SU-DHL-6 (cell line): Measurements from ENCODE around the gene TXNRD3.

Experiments
- H2AFZ ChIP-seq: fragments of 200-600 bp; sonication (generic); 2 replicates; pipeline ENCODE4 v1.6.1; 2014; ENCODE audit warnings: low read depth, mild to moderate bottlenecking, moderate library complexity, mixed read lengths, antibody characterized with exemption, low read length; ENCODE audit not compliant: severe bottlenecking
- H3F3A ChIP-seq: fragments of 200-600 bp; shearing (Covaris generic); 2 replicates; pipeline ENCODE4 v1.6.0; 2016; ENCODE audit warnings: antibody characterized with exemption, mild to moderate bottlenecking; ENCODE audit not compliant: insufficient read depth
- H3K27ac ChIP-seq: fragments of 200-600 bp; sonication (generic); 2 replicates; pipeline ENCODE4 v1.5.1; 2016; ENCODE audit warnings: low read depth, mild to moderate bottlenecking, low read length, moderate library complexity, mixed read lengths
- H3K27me3 ChIP-seq: fragments of 200-600 bp; sonication (generic), shearing (Covaris generic); 2 replicates; pipeline ENCODE4 v1.6.0; 2014; ENCODE audit warnings: mild to moderate bottlenecking, low read length
- H3K36me3 ChIP-seq: fragments of 200-600 bp; sonication (generic); 2 replicates; pipeline ENCODE4 v1.6.1; 2014; ENCODE audit warnings: mild to moderate bottlenecking, low read length, mixed read lengths
- H3K4me2 ChIP-seq: fragments of 300-600, 200-600 bp; shearing (Covaris generic), sonication (generic); 2 replicates; pipeline ENCODE4 v1.6.0; 2014; ENCODE audit warnings: low read length, low read depth, mild to moderate bottlenecking; ENCODE audit not compliant: poor library complexity, severe bottlenecking
- H3K4me3 ChIP-seq: fragments of 200-600 bp; sonication (generic); 2 replicates; pipeline ENCODE4 v1.5.1; 2014; ENCODE audit warnings: antibody characterized with exemption, low read length, mild to moderate bottlenecking, mixed read lengths; ENCODE audit not compliant: insufficient read depth, poor library complexity, severe bottlenecking
- H3K79me2 ChIP-seq: fragments of 200-600 bp; sonication (generic); 2 replicates; pipeline ENCODE4 v1.6.1; 2014; ENCODE audit warnings: mild to moderate bottlenecking, low read length, moderate library complexity; ENCODE audit not compliant: insufficient read depth
- H3K9ac ChIP-seq: fragments of 200-600 bp; sonication (generic); 2 replicates; pipeline ENCODE4 v1.7.0; 2014; ENCODE audit warnings: mild to moderate bottlenecking, low read length
- H3K9me2 ChIP-seq: fragments of 200-600 bp; sonication (generic); replicated peaks from 2 replicates; pipeline ENCODE4 v1.6.1; 2014; ENCODE audit warnings: low read length; ENCODE audit not compliant: insufficient read depth
- H3K9me3 ChIP-seq: fragments of 200-600 bp; sonication (generic); 2 replicates; pipeline ENCODE4 v1.6.1; 2014; ENCODE audit warnings: low read length, mixed read lengths; ENCODE audit not compliant: insufficient read depth
- H4K20me1 ChIP-seq: fragments of 200-600 bp; sonication (generic); 2 replicates; pipeline ENCODE4 v1.6.1; 2014; ENCODE audit warnings: low read depth, mild to moderate bottlenecking, antibody characterized with exemption, low read length, moderate library complexity, mixed read lengths
- EZH2phosphoT487 ChIP-seq: fragments of 200-600 bp; sonication (generic), shearing (Covaris generic); conservative IDR thresholded peaks from 2 replicates; pipeline ENCODE4 v1.6.1; 2018; ENCODE audit warnings: mild to moderate bottlenecking, antibody characterized with exemption, low read length, moderate library complexity, mixed read lengths
- TF ChIP-seq, protein P1 (sequence below): fragments of 200-600 bp; sonication (generic); IDR thresholded peaks from one replicate; pipeline ENCODE4 v1.5.1; 2017; ENCODE audit warnings: antibody characterized with exemption, mild to moderate bottlenecking, low read length, moderate library complexity; ENCODE audit not compliant: insufficient read depth, poor library complexity, severe bottlenecking

Gene TXNRD3

DNA sequence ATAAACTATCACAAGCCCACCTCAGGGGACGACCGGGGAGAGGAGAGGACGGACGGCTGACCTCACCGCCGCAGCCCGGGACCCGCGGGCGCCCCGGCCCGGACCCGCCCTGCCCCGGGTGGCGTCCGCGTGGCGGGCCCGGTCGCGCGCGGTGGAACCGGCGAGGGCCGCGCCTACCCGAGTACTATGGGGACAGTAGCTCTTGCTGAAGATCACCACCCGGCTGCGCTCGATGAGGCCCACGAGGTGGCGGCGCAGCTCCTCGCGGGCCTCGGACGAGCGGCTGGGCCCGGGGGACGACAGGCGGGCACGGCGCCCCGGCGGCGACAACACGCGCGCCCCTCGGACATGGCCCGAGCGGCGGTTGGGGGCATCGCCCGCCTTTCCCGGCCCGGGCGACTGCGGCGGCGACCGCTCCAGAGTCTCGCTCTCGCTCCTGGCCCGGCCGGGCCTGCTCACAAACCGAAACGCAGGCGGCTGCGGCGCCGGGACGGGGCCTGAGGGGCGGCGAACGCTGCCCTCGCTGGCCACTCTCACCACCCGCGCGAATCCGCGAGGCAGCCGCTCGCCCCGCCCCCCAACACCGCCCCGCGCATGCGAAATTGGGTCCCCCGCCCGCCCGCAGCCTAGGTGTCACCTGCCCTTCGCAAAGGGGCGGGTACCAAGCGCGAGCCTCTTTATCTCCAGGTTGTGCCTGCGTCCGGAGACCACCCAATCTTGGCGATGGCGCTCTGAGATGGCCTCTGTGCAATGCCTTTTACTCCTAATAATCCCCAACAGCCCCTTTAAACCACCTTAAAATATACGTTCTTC, at the start of gene TXNRD3:
TXNRD3 (minus strand) TSS at position 554 of the 813 bp plus-strand sequence.
- Histone ChIP-seq H2AFZ (no peak within 1 kb of the TSS), H3K79me2 (no peaks in the 10 kb centered on the region), H3K9me3 (no peaks in the 10 kb centered on the region), H3K9ac (no peak within 1 kb of the TSS), H3K4me2 (no peak within 1 kb of the TSS), H3K27ac (no peak within 1 kb of the TSS), H3F3A (no peaks in the 10 kb centered on the region), H3K36me3 (no peaks in the 10 kb centered on the region), H4K20me1 (no peaks in the 10 kb centered on the region), H3K9me2 (no peaks in the 10 kb centered on the region), H3K27me3 (no peaks in the 10 kb centered on the region), H3K4me3 (no peak within 1 kb of the TSS)
- no peak for TF ChIP-seq EZH2phosphoT487
- TF ChIP-seq, protein P1, sequence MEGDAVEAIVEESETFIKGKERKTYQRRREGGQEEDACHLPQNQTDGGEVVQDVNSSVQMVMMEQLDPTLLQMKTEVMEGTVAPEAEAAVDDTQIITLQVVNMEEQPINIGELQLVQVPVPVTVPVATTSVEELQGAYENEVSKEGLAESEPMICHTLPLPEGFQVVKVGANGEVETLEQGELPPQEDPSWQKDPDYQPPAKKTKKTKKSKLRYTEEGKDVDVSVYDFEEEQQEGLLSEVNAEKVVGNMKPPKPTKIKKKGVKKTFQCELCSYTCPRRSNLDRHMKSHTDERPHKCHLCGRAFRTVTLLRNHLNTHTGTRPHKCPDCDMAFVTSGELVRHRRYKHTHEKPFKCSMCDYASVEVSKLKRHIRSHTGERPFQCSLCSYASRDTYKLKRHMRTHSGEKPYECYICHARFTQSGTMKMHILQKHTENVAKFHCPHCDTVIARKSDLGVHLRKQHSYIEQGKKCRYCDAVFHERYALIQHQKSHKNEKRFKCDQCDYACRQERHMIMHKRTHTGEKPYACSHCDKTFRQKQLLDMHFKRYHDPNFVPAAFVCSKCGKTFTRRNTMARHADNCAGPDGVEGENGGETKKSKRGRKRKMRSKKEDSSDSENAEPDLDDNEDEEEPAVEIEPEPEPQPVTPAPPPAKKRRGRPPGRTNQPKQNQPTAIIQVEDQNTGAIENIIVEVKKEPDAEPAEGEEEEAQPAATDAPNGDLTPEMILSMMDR: no peak

DNA sequence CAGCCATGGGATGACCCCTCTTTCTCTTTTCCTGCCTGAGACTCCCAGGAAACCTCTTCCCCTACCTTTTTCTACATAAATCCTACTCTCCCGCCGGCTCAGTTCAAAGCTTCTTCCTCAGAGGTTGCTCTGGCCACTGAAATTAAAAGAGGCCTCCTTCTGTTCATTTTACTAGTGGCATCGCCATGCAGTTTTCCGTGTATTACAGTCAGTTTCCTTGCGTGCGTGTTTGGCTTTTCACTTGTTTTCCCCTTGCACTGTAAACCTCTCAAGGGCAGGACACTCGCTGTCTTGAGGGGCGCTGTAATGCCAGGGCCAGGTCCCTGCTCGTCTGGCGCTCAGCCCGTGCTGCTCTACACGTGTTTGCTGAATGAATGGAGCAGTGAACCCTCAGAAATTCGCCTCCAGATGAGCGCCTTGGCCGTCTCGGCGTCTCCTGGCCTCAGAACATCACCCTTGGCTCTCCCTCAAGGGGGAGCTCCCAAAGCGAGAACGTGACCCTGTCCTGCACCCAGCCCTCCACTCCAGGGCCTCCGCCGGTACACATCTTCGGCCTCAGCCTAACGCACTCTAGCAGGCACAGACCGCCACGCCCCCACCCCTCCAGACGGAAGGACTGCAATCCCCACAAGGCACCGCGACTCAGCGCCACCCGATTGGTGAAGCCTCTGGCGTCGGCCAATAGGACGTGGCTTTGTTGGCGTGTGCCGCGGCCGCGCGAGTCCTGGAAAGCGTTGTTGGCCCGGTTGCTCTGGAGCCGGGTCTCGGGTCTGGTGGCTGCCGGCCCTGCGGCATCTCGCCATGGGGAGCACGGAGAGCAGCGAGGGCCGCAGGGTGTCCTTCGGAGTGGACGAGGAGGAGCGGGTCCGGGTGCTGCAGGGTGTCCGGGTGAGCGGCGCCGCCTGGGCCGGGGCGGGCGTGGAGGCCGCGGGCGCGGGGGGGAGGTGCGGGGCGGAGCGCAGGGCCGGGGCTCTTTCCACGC, 48.9 kb upstream of the TXNRD3 start, which contains the start of gene CHCHD6:
CHCHD6 (plus strand) TSS at position 729 of the 982 bp plus-strand sequence; CDS start at position 802, 73 bp downstream.
- H3K27ac ChIP-seq: no peak within 1 kb of the TSS
- H3K4me2 ChIP-seq: peak within 1 kb of the TSS; percentile 67
- peak within 1 kb of the TSS; percentile 88 for H3K4me3 ChIP-seq
- no peaks in the 10 kb centered on the region for H3K36me3 ChIP-seq
- peak within 1 kb of the TSS; percentile 65 for H3K9ac ChIP-seq
- H4K20me1 ChIP-seq: no peaks in the 10 kb centered on the region
- no peaks in the 10 kb centered on the region for H3K27me3 ChIP-seq
- no peaks in the 10 kb centered on the region for H3F3A ChIP-seq
- no peak for TF ChIP-seq EZH2phosphoT487
- TF ChIP-seq, protein P1: peak; percentile 53
- no peaks in the 10 kb centered on the region for H3K9me2 ChIP-seq
- no peaks in the 10 kb centered on the region for H3K79me2 ChIP-seq
- H2AFZ ChIP-seq: peak within 1 kb of the TSS; percentile 97
- H3K9me3 ChIP-seq: no peaks in the 10 kb centered on the region

DNA sequence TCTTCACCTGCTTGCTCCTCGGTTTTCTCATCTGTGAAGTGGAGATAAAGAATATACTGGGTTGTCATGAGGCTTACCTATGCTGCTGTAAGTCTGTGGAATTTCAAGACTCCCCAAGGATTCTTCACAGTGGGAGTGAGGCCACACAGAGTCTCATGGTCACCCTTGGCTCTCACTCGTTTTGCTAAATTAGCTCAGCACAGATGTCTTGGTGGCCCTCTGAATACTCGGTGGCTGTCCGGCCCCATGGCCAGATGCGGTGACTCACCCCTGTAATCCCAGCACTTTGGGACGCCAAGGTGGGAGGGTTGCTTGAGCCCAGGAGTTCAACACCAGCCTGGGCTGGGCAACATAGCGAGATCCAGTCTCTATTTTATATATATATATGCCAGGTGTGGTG, 44.1 kb upstream of the TXNRD3 start:
- no peak overlapping the region for H2AFZ ChIP-seq

More for the DNA sequence above, 44.1 kb upstream of the TXNRD3 start:
- Histone ChIP-seq H3K27ac (no peak overlapping the region), H4K20me1 (no peaks in the 10 kb centered on the region), H3K36me3 (no peaks in the 10 kb centered on the region), H3K79me2 (no peaks in the 10 kb centered on the region), H3K27me3 (no peaks in the 10 kb centered on the region), H3K9me3 (no peaks in the 10 kb centered on the region), H3K4me3 (no peak overlapping the region), H3K4me2 (no peak overlapping the region), H3K9me2 (no peaks in the 10 kb centered on the region), H3K9ac (no peak overlapping the region), H3F3A (no peaks in the 10 kb centered on the region)
- TF ChIP-seq, protein P1: no peak
- TF ChIP-seq EZH2phosphoT487: no peak
